ENCODE measurements around the gene L1TD1. TPM values are rescaled to one million over a fixed set of nuclear protein-coding genes. Genes with fewer than 3 reads are reported as not detected.

Gene L1TD1
- total and polyA plus RNA-seq, 2 of the 13 experiments (the other 11 are each of a cell fraction or from before 2014, with no cell fraction given): not detected

- no peak for FAIRE-seq
- TF ChIP-seq SAP130 (CRISPR knock-in tag; IDR thresholded peaks at IDR 0.05; ENCODE audit: low read depth): no peak
- TF ChIP-seq NFE2L1 (CRISPR knock-in tag; IDR thresholded peaks at IDR 0.05; ENCODE audit: borderline replicate concordance): no peak
- TF ChIP-seq ZNF598 (CRISPR knock-in tag; IDR thresholded peaks at IDR 0.05; ENCODE audit: borderline replicate concordance): no peak
- no peak for TF ChIP-seq NRL (CRISPR knock-in tag; IDR thresholded peaks at IDR 0.05; ENCODE audit: borderline replicate concordance)
- TF ChIP-seq, protein P1, sequence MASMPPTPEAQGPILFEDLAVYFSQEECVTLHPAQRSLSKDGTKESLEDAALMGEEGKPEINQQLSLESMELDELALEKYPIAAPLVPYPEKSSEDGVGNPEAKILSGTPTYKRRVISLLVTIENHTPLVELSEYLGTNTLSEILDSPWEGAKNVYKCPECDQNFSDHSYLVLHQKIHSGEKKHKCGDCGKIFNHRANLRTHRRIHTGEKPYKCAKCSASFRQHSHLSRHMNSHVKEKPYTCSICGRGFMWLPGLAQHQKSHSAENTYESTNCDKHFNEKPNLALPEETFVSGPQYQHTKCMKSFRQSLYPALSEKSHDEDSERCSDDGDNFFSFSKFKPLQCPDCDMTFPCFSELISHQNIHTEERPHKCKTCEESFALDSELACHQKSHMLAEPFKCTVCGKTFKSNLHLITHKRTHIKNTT (CRISPR knock-in tag; IDR thresholded peaks at IDR 0.05): no peak
- no peak for TF ChIP-seq PRMT3 (CRISPR knock-in tag; IDR thresholded peaks at IDR 0.05; ENCODE audit: borderline replicate concordance, low read depth)
- no peak for TF ChIP-seq TEAD3 (CRISPR knock-in tag; optimal IDR thresholded peaks at IDR 0.05; ENCODE audit: borderline replicate concordance)
- TF ChIP-seq CHD2 (IDR thresholded peaks at IDR 0.05; ENCODE audit: low read depth, low read length): no peak
- WGBS (ENCODE audit: low lambda C conversion rate): 69% methylated on average over 12 of the region's 14 CpGs
- DNase-seq (ENCODE audit: low spot score): no peak
- H2AFZ ChIP-seq (ENCODE audit: low read length): no peak overlapping the region
- H3K79me2 ChIP-seq (ENCODE audit: insufficient read depth, low read length): no peaks in the 10 kb centered on the region
- intact Hi-C loops (cut with micrococcal nuclease; ENCODE audit: unreplicated experiment) (loop anchor here (5.0 kb wide), 1 partner anchor 66 kb away; no protein-coding TSS in a partner anchor), in situ Hi-C loops (cut with HindIII; ENCODE audit: extremely low pct_ligation_motif_present, low pct_unique_long_range_greater_than_20kb) (loop anchor here (5.0 kb wide), 1 partner anchor 231 kb away; no protein-coding TSS in a partner anchor)
- ATAC-seq: no peak
- no peaks in the 10 kb centered on the region for H3K9me3 ChIP-seq (ENCODE audit: low read length)
- ChIA-PET CTCF (ENCODE audit: low intra/inter-chr PET ratio, low total read pairs) (interaction anchor here (3.6 kb wide), 1 partner anchor 230 kb away, joined by 35 read pairs; no protein-coding TSS in a partner anchor), POLR2A (no interaction called here)
- H3K27me3 ChIP-seq (ENCODE audit: control insufficient read depth in 1 of 2, insufficient read depth in 2 of 2, low read length in 2 of 2): peaks cover 0 to 3% of the 10 kb centered on the region in 2 experiments; a peak in 2 of 5 replicates
- H4K20me1 ChIP-seq (ENCODE audit: insufficient read depth, low read length): no peaks in the 10 kb centered on the region
- no peak overlapping the region for H3K9ac ChIP-seq (ENCODE audit: insufficient read depth, low read depth, low read length)
- H3K4me1 ChIP-seq (ENCODE audit: insufficient read depth, low read length): peaks cover 11% of the 10 kb centered on the region
- H3K27ac ChIP-seq (ENCODE audit: extremely low read length, insufficient read depth, low read length): no peak overlapping the region
- H3K4me3 ChIP-seq (replicated peaks in 1 of 3; ENCODE audit: insufficient read depth in 1 of 3, low read depth in 2 of 3, low read length in 3 of 3): no peak overlapping the region
- H3K36me3 ChIP-seq (replicated peaks in 1 of 2; ENCODE audit: control insufficient read depth in 1 of 2, insufficient read depth in 2 of 2, low read length in 2 of 2): no peaks in the 10 kb centered on the region
- BruUV-seq (replicated peaks): no TSS peak
- H3K4me2 ChIP-seq (ENCODE audit: low read depth, low read length): no peak overlapping the region
Measured at GRCh38 chr1:62176597-62177312, 17.9 kb upstream of the L1TD1 start.
